GM18873 (cell line): Measurements from ENCODE around the gene IL17REL.
"Not testable (repeated sequence)": the region's sequence is repeated elsewhere in the genome, so short reads cannot be mapped to it uniquely, and the experiment has no call there.

Source experiments
- ATAC-seq: cut with Tn5 transposase; IDR thresholded peaks from one replicate; pipeline ENCODE4 v1.9.1; 2021; ENCODE audit warnings: mild to moderate bottlenecking, moderate library complexity, moderate number of reproducible peaks; ENCODE audit not compliant: unreplicated experiment, low FRiP score

The IL17REL gene

GRCh38 chr22:49949914-49950292 lies 62.7 kb downstream of the IL17REL start:
- no peak for ATAC-seq

GRCh38 chr22:49948958-49949913 lies 63.3 kb downstream of the IL17REL start:
- no peak for ATAC-seq

GRCh38 chr22:49948116-49948957 lies 64.2 kb downstream of the IL17REL start:
- ATAC-seq = no peak

GRCh38 chr22:49947296-49947622 lies 65.3 kb downstream of the IL17REL start:
- no peak for ATAC-seq

- ATAC-seq = no peak
Measured at GRCh38 chr22:49946612-49947295, 65.8 kb downstream of the IL17REL start.

GRCh38 chr22:49945042-49945794 lies 67.3 kb downstream of the IL17REL start:
- ATAC-seq = not testable (repeated sequence)
